Heart left ventricle (tissue), 13 donors: ENCODE results near the gene VTI1A.

Experiments used
- CTCF ChIP-seq, 12 donors: fragments of 200-600 bp; sonication (generic) in 4 of 12; IDR thresholded peaks; one replicate each; pipeline versions ENCODE4 v1.5.0 to v1.8.0; 2018 to 2022; ENCODE audit warnings: antibody characterized with exemption in 12 of 12, mild to moderate bottlenecking in 5 of 12
- POLR2A ChIP-seq, 2 donors: fragments of 450-650 bp; IDR thresholded peaks; one replicate each; pipeline ENCODE4 v1.6.1; 2017; ENCODE audit warnings: antibody characterized with exemption in 2 of 2, mild to moderate bottlenecking in 2 of 2, moderate library complexity in 2 of 2
- donor health status: ischemic (EF 13 %, LVEDD 7.1; RV severe dilation, severe dysfunction).
- donor health status: DM: no; HTN: yes; CAD: no.
- donor health status: DM: no; HTN: no; CAD: no.
- donor health status: ischemic (EF 25% LVEDD 6.9; RV normal size, moderate dysfunction).
- donor health status: ischemic (EF 25% LVEDD 5.7; RV mildly dilated, moderate dysfunction).
- donor health status: ischemic (EF 35%, LVEDD 5.7; RV mildly dilated, moderate dysfunction).
- donor health status: nonischemic (EF 11% LVEDD 7.7; RV severe dilation, severe dysfunction).
- donor health status: DM: yes; HTN: yes; CAD: no.
- donor health status: PGD.
- donor health status: ischemic (EF 29% LVEDD 5.4; RV normal size, mild dysfunction).
- donor health status: nonischemic (EF 23%, LVEDD 6.1; RV moderate dilation, normal function).

- TF ChIP-seq CTCF (IDR thresholded peaks at IDR 0.05) (no peak), POLR2A (IDR thresholded peaks at IDR 0.05) (no peak)
These were observed 85.9 kb downstream of the VTI1A start for GRCh38 chr10:112532956-112533355.
